ENCODE results near the gene AGBL5. TPM values are rescaled to one million over a fixed set of nuclear protein-coding genes. Genes with fewer than 3 reads are reported as not detected.

The AGBL5 gene
- total and polyA plus RNA-seq, 9 of the 15 experiments (the other 6 are each of a cell fraction or from before 2014, with no cell fraction given) = 3.3 to 52.7 (median 26.2) TPM

GRCh38 chr2:27117995-27118524 is 66.6 kb downstream of the AGBL5 start:
- in situ Hi-C loops (cut with MboI) (no loop called here), intact Hi-C loops (cut with micrococcal nuclease) (no loop called here)
- Histone ChIP-seq H3K4me3 (no peak overlapping the region), H3K9me3 (replicated peaks; ENCODE audit: control insufficient read depth, insufficient read depth, low read depth, low read length) (no peaks in the 10 kb centered on the region), H3K79me2 (ENCODE audit: control insufficient read depth, insufficient read depth, low read length) (no peaks in the 10 kb centered on the region), H3K9ac (ENCODE audit: insufficient read depth in 1 of 2, low read depth in 2 of 2, low read length in 2 of 2) (no peak overlapping the region), H3K36me3 (ENCODE audit: control insufficient read depth, insufficient read depth, low read length) (no peaks in the 10 kb centered on the region), H4K20me1 (replicated peaks; ENCODE audit: control insufficient read depth, insufficient read depth, low read length) (no peaks in the 10 kb centered on the region), H3K4me2 (ENCODE audit: insufficient read depth, low read length) (no peak overlapping the region), H2AFZ (ENCODE audit: low read depth, low read length) (no peak overlapping the region), H3K4me1 (replicated peaks in 1 of 2; ENCODE audit: control insufficient read depth in 2 of 2, insufficient read depth in 2 of 2, low read length in 2 of 2) (peaks cover 1 to 12% of the 10 kb centered on the region in 2 experiments; a peak in 3 of 5 replicates), H3K27ac (ENCODE audit: extremely low read depth, low read depth, low read length) (no peak overlapping the region), H3K27me3 (ENCODE audit: control insufficient read depth in 2 of 2, insufficient read depth in 2 of 2, low read length in 2 of 2) (peaks cover 7 to 8% of the 10 kb centered on the region in 2 experiments; a peak in 4 of 5 replicates), H3K9me1 (ENCODE audit: control insufficient read depth, insufficient read depth, low read length) (no peaks in the 10 kb centered on the region)
- no TSS peak for BruUV-seq (replicated peaks)
- TF ChIP-seq UBTF (IDR thresholded peaks at IDR 0.05; ENCODE audit: borderline replicate concordance in 1 of 2, low read depth in 2 of 2, low read length in 2 of 2) = no peak
- DNase-seq (ENCODE audit: extremely low read depth in 1 of 4, low spot score in 3 of 4) (no peak), FAIRE-seq (no peak), ATAC-seq (no peak)
- CTCF ChIA-PET (ENCODE audit: low intra/inter-chr PET ratio) = no interaction called here
- POLR2A ChIA-PET = interaction anchor here (0.6 to 0.8 kb wide), 3 partner anchors 41 to 73 kb away, joined by 3 to 4 read pairs (median 4); no protein-coding TSS in a partner anchor
- WGBS (ENCODE audit: insufficient coverage, low coverage, missing lambda C conversion rate) = 31% methylated on average over 13 of the region's 14 CpGs
